ENCODE measurements around the gene MED16.

Gene MED16

DNA sequence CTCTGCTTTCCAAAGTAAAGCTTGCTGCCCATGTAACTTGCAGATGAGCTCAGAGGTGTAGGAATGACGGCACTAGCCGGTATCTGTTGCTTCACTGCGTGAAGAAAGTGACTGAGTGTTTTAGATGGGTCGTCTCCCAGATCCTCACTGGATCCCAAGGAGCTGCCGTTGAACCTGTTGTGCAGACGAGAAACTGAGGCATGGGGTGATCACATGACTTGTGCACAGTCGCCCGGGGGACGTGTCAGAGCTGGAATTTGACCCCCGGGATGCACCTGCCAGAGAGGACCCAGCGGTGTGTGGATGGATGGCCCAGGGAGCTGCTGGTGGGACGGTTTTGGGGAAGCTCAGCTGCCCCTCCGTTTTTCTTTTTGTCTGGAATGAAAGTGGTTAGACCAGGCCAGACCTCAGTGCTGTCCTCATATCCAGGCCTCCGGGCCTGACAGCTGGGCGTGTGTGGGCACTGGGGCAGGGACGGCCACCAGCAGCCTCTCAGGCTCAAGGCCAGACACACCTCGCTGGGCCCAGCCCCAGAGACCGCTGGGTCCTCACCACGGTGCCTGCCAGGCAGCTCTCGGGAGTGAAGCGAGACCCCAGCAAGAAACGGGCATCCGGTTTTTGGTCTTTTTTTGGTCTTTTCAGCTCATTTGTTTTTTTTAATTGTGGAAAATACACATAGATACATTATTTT, 45.4 kb upstream of the MED16 start:
- TF ChIP-seq, protein P1, sequence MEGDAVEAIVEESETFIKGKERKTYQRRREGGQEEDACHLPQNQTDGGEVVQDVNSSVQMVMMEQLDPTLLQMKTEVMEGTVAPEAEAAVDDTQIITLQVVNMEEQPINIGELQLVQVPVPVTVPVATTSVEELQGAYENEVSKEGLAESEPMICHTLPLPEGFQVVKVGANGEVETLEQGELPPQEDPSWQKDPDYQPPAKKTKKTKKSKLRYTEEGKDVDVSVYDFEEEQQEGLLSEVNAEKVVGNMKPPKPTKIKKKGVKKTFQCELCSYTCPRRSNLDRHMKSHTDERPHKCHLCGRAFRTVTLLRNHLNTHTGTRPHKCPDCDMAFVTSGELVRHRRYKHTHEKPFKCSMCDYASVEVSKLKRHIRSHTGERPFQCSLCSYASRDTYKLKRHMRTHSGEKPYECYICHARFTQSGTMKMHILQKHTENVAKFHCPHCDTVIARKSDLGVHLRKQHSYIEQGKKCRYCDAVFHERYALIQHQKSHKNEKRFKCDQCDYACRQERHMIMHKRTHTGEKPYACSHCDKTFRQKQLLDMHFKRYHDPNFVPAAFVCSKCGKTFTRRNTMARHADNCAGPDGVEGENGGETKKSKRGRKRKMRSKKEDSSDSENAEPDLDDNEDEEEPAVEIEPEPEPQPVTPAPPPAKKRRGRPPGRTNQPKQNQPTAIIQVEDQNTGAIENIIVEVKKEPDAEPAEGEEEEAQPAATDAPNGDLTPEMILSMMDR (conservative IDR thresholded peaks at IDR 0.05): no peak
- no peak overlapping the region for H3K27ac ChIP-seq

DNA sequence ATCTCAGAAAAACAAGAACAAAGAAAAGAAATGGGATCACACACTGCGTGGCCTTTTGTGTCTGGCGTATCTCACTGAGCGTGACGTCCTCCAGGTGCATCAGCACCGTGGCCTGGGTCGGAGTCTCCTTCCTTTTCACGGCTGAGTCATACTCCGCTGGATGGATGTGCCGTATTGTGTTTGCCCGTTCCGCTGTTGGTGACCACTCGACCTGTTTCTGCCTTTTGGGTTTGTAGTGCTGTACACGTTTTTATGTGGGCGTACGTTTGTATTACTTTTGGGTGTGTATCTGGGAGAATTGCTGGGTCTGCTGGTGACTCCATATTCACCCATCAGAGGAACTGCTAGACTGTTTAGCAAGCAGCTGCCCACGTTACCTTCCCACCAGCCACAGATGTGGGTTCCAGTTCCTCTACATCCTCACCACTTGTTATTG, 44.3 kb upstream of the MED16 start:
- TF ChIP-seq, protein P1 (conservative IDR thresholded peaks at IDR 0.05): no peak
- H3K27ac ChIP-seq: no peak overlapping the region

DNA sequence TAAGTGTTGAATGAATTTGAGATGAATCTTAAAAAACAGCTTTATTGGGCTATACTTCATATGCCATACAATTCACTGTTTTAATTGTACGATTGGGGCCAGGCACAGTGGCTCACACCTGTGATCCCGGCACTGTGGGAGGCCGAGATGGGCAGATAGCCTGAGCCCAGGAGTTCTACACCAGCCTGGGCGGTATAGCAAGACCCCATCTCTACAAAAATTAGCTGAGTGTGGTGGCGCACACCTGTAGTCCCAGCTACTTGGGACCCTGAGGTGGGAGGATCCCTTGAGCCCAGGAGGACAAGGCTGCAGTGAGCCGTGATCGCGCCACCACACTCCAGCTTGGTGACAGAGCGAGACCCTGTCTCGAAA, 43.2 kb upstream of the MED16 start:
- H3K27ac ChIP-seq: peak overlapping the region; percentile 87
- TF ChIP-seq, protein P1 (conservative IDR thresholded peaks at IDR 0.05): no peak

DNA sequence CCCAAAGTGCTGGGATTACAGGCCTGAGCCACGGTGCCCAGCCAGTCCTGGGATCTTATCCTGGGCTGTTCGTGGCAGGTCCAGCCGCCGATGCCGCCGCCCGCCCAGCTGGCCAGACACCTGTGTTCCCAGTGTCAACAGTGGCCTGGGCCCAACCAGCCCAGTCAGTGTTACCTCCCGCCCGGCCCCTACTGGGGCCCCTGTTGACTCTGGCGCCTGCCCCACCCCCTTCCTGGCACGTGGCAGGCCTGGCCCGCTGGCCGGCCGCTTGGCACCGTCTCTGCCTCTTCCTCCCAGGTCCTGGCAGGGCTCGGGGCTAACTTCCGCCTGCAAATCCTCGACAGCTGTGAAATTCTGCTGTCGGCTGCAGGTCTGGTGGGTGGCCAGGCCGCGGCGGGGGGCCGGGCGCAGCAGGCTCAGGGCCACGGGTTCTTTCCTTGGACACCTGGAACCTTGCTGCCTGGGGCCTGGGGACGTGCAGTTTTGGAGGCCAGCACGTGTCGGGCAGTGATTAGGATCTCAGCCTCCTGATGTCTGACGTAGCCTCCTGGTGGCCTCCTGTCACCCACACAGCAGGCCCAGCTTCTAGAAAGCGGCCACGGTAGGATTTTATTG, 42.0 kb upstream of the MED16 start:
- peak overlapping the region; percentile 87 for H3K27ac ChIP-seq
- TF ChIP-seq, protein P1 (conservative IDR thresholded peaks at IDR 0.05): no peak

DNA sequence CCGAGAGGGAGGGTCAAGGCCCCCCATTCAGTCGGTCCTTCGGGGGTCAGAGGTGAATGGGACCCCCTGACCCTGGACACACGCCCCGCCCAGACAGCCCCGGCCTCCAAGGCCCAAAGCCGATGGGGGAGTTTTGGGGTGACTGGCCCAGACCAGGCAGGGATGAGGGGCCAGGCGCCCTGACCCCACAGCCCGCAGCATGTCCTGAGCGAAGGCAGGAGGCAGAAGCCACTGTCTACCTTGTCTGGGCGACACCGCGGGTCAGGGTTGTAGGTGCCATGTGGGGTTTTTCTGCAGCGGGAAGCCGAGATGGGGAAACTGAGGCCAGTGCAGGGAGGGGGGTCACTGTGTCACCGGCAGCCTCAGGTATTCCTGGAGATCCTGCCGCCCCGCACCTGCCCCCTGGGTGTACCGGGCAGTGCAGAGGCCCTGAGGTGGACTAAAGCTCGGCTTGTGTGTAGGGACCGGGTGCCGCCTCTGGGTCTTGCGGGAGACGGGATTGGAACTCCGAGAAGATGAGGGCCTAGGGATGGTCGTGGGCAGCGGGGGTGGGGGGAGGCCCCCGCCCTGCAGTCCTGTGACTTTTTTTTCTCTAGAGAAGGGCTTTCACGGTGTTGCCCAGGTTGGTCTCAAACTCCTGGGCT, 41.3 kb upstream of the MED16 start:
- TF ChIP-seq, protein P1 (conservative IDR thresholded peaks at IDR 0.05): no peak
- peak overlapping the region; percentile 87 for H3K27ac ChIP-seq

DNA sequence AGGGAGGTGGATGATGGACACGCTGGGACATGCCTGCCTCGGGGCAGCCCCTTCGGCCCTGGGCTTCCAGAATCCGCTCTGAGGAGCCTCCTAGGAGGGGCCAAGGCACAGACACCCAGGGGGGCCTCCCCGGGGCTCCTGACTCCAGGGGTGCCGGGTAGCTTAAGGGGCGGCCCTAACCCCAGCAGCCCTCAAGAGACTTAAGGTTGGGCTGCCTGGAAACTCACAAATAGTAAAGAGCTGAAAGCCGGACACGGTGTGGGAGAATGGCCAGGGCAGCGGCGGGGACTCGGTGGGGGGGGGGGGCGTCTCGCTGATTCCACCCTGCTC, 40.5 kb upstream of the MED16 start:
- peak overlapping the region; percentile 87 for H3K27ac ChIP-seq

More for the DNA sequence above, 40.5 kb upstream of the MED16 start:
- TF ChIP-seq, protein P1 (conservative IDR thresholded peaks at IDR 0.05): no peak

All from VCaP (cell line).